K562 (cell line): Measurements from ENCODE around the gene TPM4. TPM values are rescaled to one million over a fixed set of nuclear protein-coding genes. Genes with fewer than 3 reads are reported as not detected.
A peak's percentile ranks its signal among the peaks of the same experiment; 100 is the strongest.

Experiments used
- ARID1B ChIP-seq: fragments of 450-650 bp; IDR thresholded peaks from 2 replicates; pipeline ENCODE4 v1.6.1; 2016; ENCODE audit warnings: antibody characterized with exemption, mild to moderate bottlenecking, inconsistent platforms
- CBX3 ChIP-seq, 2 experiments: IDR thresholded peaks; 1 replicate in 1 of 2; 2 replicates in 1 of 2; pipeline ENCODE4 v1.6.1; 2012; ENCODE audit warnings: inconsistent platforms in 2 of 2, low read length in 2 of 2, borderline replicate concordance in 1 of 2, control low read depth in 1 of 2
- CGGBP1 ChIP-seq: fragments of 250-450 bp; sonication (Bioruptor Pico); IDR thresholded peaks from 2 replicates; pipeline ENCODE4 v1.9.0; 2021; ENCODE audit warnings: mild to moderate bottlenecking
- COPS2 ChIP-seq: fragments of 450-650 bp; conservative IDR thresholded peaks from 2 replicates; pipeline ENCODE4 v1.6.1; 2016; ENCODE audit warnings: mild to moderate bottlenecking, moderate library complexity
- EGR1 ChIP-seq: fragments of 450-650 bp; conservative IDR thresholded peaks from 2 replicates; pipeline ENCODE4 v1.6.1; 2017; ENCODE audit warnings: mild to moderate bottlenecking
- FOXA3 ChIP-seq, 2 experiments: fragments of 450-650 bp in 1 of 2; sonication (generic) in 1 of 2; formaldehyde crosslinking; IDR thresholded peaks in 1 of 2; conservative IDR thresholded peaks in 1 of 2; 2 replicates each; pipeline versions ENCODE4 v1.4.0 to v1.8.0; 2020 to 2022; ENCODE audit warnings: mild to moderate bottlenecking in 2 of 2, missing genetic modification reagents in 1 of 2
- HMGN3 ChIP-seq: IDR thresholded peaks from 2 replicates; pipeline ENCODE4 v1.6.1; 2011; ENCODE audit warnings: borderline replicate concordance, low read depth, mild to moderate bottlenecking, mixed read lengths, low read length; ENCODE audit not compliant: insufficient read length; ENCODE audit errors: extremely low read depth
- JUND ChIP-seq, 2 experiments: IDR thresholded peaks; 2 replicates in 1 of 2; 3 replicates in 1 of 2; pipeline ENCODE4 v1.6.1; 2011; ENCODE audit warnings: borderline replicate concordance in 2 of 2, low read depth in 2 of 2, low read length in 2 of 2, improper control_type of control experiment in 1 of 2, missing biosample characterization in 1 of 2, missing genetic modification characterization in 1 of 2, missing genetic modification reagents in 1 of 2
- MAFG ChIP-seq: fragments of 450-650 bp; conservative IDR thresholded peaks from 2 replicates; pipeline ENCODE4 v1.6.1; 2016; ENCODE audit warnings: missing genetic modification characterization, missing compliant biosample characterization
- POLR2H ChIP-seq: IDR thresholded peaks from 2 replicates; pipeline ENCODE4 v1.6.1; 2016; ENCODE audit warnings: missing genetic modification characterization, low read depth, mild to moderate bottlenecking, control low read depth, missing compliant biosample characterization, moderate library complexity
- PTRF ChIP-seq: fragments of 450-650 bp; IDR thresholded peaks from 2 replicates; pipeline ENCODE4 v1.6.1; 2016; ENCODE audit warnings: mild to moderate bottlenecking, missing genetic modification characterization, missing compliant biosample characterization
- SAP30 ChIP-seq: fragments of 200-600 bp; sonication (generic); IDR thresholded peaks from 2 replicates; pipeline ENCODE4 v1.6.1; 2012; ENCODE audit warnings: borderline replicate concordance, low read depth, mild to moderate bottlenecking, moderate library complexity, low read length, control low read depth, inconsistent platforms; ENCODE audit not compliant: insufficient read depth, poor library complexity, severe bottlenecking
- SREBF2 ChIP-seq: sonication (generic); formaldehyde crosslinking; IDR thresholded peaks from 2 replicates; pipeline ENCODE4 v1.4.0; 2020; ENCODE audit warnings: mild to moderate bottlenecking, missing genetic modification reagents
- TSHZ1 ChIP-seq: fragments of 250-450 bp; sonication (Bioruptor Pico); IDR thresholded peaks from 2 replicates; pipeline ENCODE4 v1.4.0; 2020; ENCODE audit warnings: mild to moderate bottlenecking, moderate library complexity
- ZBED1 ChIP-seq: IDR thresholded peaks from 2 replicates; pipeline ENCODE4 v1.6.1; 2014
- ZNF232 ChIP-seq: sonication (generic); formaldehyde crosslinking; IDR thresholded peaks from 2 replicates; pipeline ENCODE4 v1.8.0; 2022; ENCODE audit warnings: mild to moderate bottlenecking, missing genetic modification reagents
- ZNF75A ChIP-seq: fragments of 450-650 bp; formaldehyde crosslinking; IDR thresholded peaks from 2 replicates; pipeline ENCODE4 v1.4.0; 2020; ENCODE audit warnings: mild to moderate bottlenecking
- ZNF76 ChIP-seq: fragments of 250-450 bp; sonication (Bioruptor Pico); IDR thresholded peaks from 2 replicates; pipeline ENCODE4 v1.4.0; 2020; ENCODE audit warnings: mild to moderate bottlenecking, moderate library complexity, borderline replicate concordance
- ZNF766 ChIP-seq: fragments of 200-800 bp; sonication (Bioruptor generic); conservative IDR thresholded peaks from 2 replicates; pipeline ENCODE4 v1.6.1; 2016; ENCODE audit warnings: missing genetic modification characterization, missing compliant biosample characterization
- polyA plus RNA-seq, 8 experiments: library from polyadenylated mRNA; depleted of rRNA in 4 of 8; stranded (reverse) in 5 of 8; unstranded in 3 of 8; fragments of >200 nt; fragmentation: Nextera tagmentation in 2 of 8; fragmentation: Illumina TruSeq in 1 of 8; extraction: Ambion mirVana in 2 of 8; extraction: Trizol in 1 of 8; gene quantifications; 2 replicates each; pipeline versions ENCODE4 v1.2.1 to v1.2.3, GENCODE V29; 2011 to 2014; ENCODE audit warnings: inconsistent platforms in 1 of 8, missing spikeins in 1 of 8
- total RNA-seq, 7 experiments: library from RNA; depleted of rRNA in 6 of 7; stranded (reverse); fragments of >200 nt in 6 of 7; fragmentation: Illumina TruSeq in 2 of 7; extraction: Trizol in 2 of 7; gene quantifications; 2 replicates each; pipeline versions ENCODE4 v1.2.1 to v1.2.3, GENCODE V29; 2011 to 2021; ENCODE audit warnings: low replicate concordance in 1 of 7
- TF ChIP-seq, protein P1 (sequence below): fragments of 450-650 bp; formaldehyde crosslinking; IDR thresholded peaks from 2 replicates; pipeline ENCODE4 v1.4.0; 2020; ENCODE audit warnings: mild to moderate bottlenecking

TPM4 gene
- total and polyA plus RNA-seq, 9 of the 15 experiments (the other 6 are each of a cell fraction or from before 2014, with no cell fraction given), result 28.1 to 111 (median 77.4) TPM

- TF ChIP-seq PTRF, result no peak
- peak; percentile 95 for TF ChIP-seq POLR2H
- TF ChIP-seq FOXA3 (CRISPR knock-in tag; conservative IDR thresholded peaks at IDR 0.05 in 1 of 2, IDR thresholded peaks at IDR 0.05 in 1 of 2), result 0 out of 4 replicates have a peak, but pooled peaks of 1 of the 2 experiments have one; percentile 39
- no peak for TF ChIP-seq ZNF76
- TF ChIP-seq, protein P1, sequence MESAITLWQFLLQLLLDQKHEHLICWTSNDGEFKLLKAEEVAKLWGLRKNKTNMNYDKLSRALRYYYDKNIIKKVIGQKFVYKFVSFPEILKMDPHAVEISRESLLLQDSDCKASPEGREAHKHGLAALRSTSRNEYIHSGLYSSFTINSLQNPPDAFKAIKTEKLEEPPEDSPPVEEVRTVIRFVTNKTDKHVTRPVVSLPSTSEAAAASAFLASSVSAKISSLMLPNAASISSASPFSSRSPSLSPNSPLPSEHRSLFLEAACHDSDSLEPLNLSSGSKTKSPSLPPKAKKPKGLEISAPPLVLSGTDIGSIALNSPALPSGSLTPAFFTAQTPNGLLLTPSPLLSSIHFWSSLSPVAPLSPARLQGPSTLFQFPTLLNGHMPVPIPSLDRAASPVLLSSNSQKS (CRISPR knock-in tag), result no peak
- peak; percentile 87 for TF ChIP-seq HMGN3
- TF ChIP-seq ZBED1, result 0 out of 2 replicates have a peak, but pooled peaks have one; percentile 56
- peak; percentile 97 for TF ChIP-seq ARID1B
- TF ChIP-seq CGGBP1 (CRISPR knock-in tag), result 0 out of 2 replicates have a peak, but pooled peaks have one; percentile 8
- TF ChIP-seq EGR1, result no peak
- peak; percentile 82 for TF ChIP-seq ZNF75A (CRISPR knock-in tag)
- TF ChIP-seq COPS2, result no peak
- TF ChIP-seq CBX3 (IDR thresholded peaks at IDR 0.05; ENCODE audit: borderline replicate concordance in 1 of 2, low read length in 2 of 2), result no peak
- TF ChIP-seq MAFG (tag), result peak; percentile 96
- no peak for TF ChIP-seq SREBF2 (CRISPR knock-in tag)
- TF ChIP-seq ZNF232 (CRISPR knock-in tag), result peak; percentile 27; the same call in 1 of the 2 replicates
- TF ChIP-seq ZNF766 (CRISPR knock-in tag), result peak; percentile 93
- TF ChIP-seq JUND (IDR thresholded peaks at IDR 0.05; ENCODE audit: borderline replicate concordance, low read depth, low read length), result peak; percentile 85; the same call in 1 of the 2 replicates
- peak; percentile 81; the same call in 2 of the 3 replicates for TF ChIP-seq JUND (tag; IDR thresholded peaks at IDR 0.05; ENCODE audit: borderline replicate concordance, low read depth, low read length)
- no peak for TF ChIP-seq TSHZ1 (CRISPR knock-in tag)
- no peak for TF ChIP-seq SAP30
These were observed 2.7 kb downstream of the TPM4 start (continued) for GRCh38 chr19:16078759-16079707.
